Neural cell (in vitro differentiated cells): ENCODE measurements around the gene BST2.

Experiments
- CTCF ChIP-seq: fragments of 450-650 bp; IDR thresholded peaks from 2 replicates; pipeline ENCODE4 v1.5.1; 2014; ENCODE audit warnings: antibody characterized with exemption, mild to moderate bottlenecking, moderate library complexity; ENCODE audit not compliant: poor library complexity, severe bottlenecking
- EP300 ChIP-seq: fragments of 450-650 bp; conservative IDR thresholded peaks from 2 replicates; pipeline ENCODE4 v1.6.1; 2014; ENCODE audit warnings: antibody characterized with exemption, mild to moderate bottlenecking, moderate library complexity; ENCODE audit not compliant: poor library complexity, severe bottlenecking
- POLR2AphosphoS5 ChIP-seq: IDR thresholded peaks from 2 replicates; pipeline ENCODE4 v1.6.1; 2012

- TF ChIP-seq CTCF (no peak), EP300 (no peak), POLR2AphosphoS5 (no peak)
Observed at GRCh38 chr19:17415121-17415520, 9.7 kb upstream of the BST2 start.
